ENCODE measurements around the gene SNX33.
"Not testable (repeated sequence)": the region's sequence is repeated elsewhere in the genome, so short reads cannot be mapped to it uniquely, and the experiment has no call there.

The SNX33 gene

DNA sequence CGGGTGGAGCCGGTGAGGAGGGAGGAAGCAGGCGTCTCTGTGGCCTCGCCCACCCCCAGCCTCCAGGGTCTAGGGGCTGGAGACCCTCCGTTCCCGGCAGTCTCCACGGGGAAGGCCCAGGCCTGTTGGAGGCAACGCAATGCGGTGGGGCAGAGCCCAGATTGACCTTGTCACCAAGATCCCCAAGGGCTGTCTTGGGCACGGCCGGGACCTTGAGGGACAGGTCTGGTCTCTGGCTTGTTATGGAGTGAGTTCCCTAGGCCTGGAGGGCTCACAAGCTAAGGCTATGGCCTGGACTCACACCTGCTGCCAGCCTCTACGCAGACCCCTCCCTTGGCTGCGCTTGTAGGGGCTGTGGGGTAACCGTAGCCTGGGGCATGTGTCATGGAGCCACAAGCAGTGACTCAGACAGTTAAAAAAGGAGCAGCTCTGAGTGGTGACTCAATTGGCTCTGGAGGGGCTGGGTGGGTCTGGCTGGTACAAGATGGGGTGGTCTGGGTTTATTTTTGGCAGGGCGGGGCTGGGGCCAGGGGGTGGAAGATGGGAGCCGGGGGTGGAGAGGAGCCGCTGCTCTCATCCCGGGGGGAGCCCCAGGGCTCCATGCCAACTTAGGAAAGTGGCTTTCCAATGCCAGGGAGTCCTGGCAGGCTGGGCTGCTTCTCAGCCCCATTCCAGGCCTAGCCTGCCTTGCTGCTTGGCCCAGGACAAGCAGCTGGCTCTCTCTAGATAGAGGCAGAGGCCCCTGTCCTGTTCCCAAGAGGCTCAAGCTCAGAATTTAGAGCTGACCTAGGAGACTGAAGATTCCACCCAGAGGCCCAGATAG lies 55.9 kb downstream of the SNX33 start:
- DNase-seq, result not testable (repeated sequence)

GRCh38 chr15:75704263-75704615 lies 56.5 kb downstream of the SNX33 start:
- DNase-seq, result no peak

GRCh38 chr15:75704618-75705017 lies 56.9 kb downstream of the SNX33 start:
- DNase-seq, result no peak

GRCh38 chr15:75705375-75705774 lies 57.7 kb downstream of the SNX33 start:
- DNase-seq, result not testable (repeated sequence)

DNA sequence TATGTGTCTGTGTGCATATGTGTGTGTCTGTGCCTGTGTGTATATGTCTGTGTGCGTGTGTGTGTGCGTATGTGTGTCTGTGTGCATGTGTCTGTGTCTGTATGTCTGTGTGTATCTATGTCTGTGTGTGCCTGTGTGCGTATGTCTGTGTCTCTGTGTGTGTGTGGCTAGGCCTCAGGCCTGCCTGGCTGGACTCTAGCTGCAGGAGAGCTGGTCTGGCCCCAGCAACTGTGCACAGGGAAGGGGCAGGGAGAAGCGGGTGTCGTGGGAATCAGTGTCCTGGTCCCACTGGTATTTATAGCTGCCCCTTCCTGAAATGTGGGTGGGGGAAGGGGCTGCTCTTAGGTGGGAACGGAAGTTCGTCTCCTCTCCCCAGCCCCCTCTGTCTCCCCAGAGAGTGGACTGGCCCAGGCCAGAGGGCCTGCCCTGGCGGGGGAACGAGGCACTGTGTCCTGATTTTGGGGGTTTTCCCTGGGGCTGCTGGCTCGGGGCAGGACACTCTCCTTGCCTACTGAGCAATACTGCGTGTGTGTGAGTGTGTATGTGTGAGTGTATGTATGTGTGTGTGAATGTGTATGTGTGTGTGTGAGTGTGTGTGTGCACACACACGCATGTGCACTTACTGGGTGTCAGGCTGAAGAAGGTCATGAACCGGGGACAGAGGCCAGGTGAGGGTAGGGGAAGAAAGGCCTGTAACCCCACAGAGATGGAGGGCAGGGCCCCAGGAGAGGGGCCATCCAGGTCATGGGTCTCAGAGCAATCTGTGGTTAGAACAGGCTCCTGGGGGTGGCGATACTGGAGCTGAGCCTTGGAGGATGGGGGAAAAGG lies 58.4 kb downstream of the SNX33 start:
- DNase-seq, result no peak

DNA sequence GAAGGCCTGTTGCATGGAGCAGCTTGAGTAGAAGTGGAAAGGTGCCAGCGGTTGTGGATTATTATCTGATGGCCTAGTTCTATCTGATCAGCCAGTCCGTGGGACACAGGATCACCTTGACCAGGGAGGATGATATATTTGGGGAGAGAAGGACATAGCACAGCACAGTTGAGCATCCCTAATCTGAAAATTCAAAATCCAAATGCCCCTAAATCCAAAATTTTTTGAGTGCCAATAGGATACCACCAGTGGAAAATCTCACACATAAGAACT lies 58.9 kb downstream of the SNX33 start:
- no peak for DNase-seq

DNA sequence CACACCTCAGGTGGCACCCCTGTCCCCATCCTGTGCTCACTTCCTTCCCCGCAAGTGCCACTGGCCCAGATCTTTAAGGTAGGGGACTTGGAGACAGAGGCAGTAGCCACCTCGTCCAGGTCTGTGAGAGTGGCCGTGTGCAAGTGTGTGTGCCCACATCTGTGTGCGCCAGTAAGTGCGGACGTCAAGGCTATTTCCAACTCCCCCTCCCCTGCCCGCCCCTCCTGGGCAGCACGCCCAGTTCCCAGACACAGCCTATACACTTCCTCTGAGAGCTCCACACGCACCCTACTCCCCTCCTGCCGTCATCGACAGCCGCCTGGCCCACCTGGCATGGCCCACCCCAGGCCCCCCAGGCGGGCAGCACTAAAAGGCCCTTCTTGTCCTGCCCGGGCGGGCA lies 61.7 kb downstream of the SNX33 start:
- not testable (repeated sequence) for DNase-seq

GRCh38 chr15:75710874-75711273 lies 63.2 kb downstream of the SNX33 start:
- DNase-seq, result not testable (repeated sequence)

DNA sequence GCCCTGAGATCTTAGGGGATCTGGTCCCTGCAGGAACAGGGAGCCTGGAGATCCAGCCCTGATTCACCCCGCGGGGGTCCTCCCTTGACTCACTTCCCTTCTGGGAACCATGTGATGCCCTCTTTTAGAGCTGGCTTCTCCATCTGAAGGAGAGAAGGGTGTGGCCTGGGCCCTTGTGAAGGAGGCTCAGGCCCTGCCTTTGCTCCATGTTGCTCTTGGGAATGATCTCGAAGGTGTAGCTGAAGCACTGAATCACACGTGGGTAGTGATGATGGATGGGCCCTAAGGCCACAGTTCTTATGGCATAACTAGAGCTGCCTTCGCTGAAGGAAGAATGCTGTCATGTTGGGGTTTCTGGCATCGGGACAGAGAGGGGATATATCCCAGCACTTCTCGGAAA lies 63.8 kb downstream of the SNX33 start:
- DNase-seq, result peak; percentile 16

Measured in HCEC 1CT (cell line).